SJCRH30 (cell line): ENCODE results near the gene SCN9A. TPM values are rescaled to one million over a fixed set of nuclear protein-coding genes. Genes with fewer than 3 reads are reported as not detected.
"Not testable (repeated sequence)": the region's sequence is repeated elsewhere in the genome, so short reads cannot be mapped to it uniquely, and the experiment has no call there.

Experiments used
- DNase-seq, 2 experiments: peaks; one replicate each; pipeline ENCODE4 v3.0.0-alpha.2; 2015 to 2020
- H3K27ac ChIP-seq: fragments of 250-450 bp; sonication (Bioruptor Pico); 2 replicates; pipeline ENCODE4 v1.5.1; 2020; ENCODE audit warnings: mild to moderate bottlenecking, moderate library complexity
- H3K27me3 ChIP-seq: fragments of 250-450 bp; sonication (Bioruptor Pico); 2 replicates; pipeline ENCODE4 v1.5.1; 2020; ENCODE audit warnings: mild to moderate bottlenecking, moderate library complexity
- H3K36me3 ChIP-seq: fragments of 250-450 bp; sonication (Bioruptor Pico); 2 replicates; pipeline ENCODE4 v1.5.1; 2020; ENCODE audit warnings: mild to moderate bottlenecking, moderate library complexity
- H3K4me1 ChIP-seq: fragments of 250-450 bp; sonication (Bioruptor Pico); 2 replicates; pipeline ENCODE4 v1.5.1; 2020; ENCODE audit warnings: mild to moderate bottlenecking, moderate library complexity
- H3K4me3 ChIP-seq: fragments of 250-450 bp; sonication (Bioruptor Pico); 2 replicates; pipeline ENCODE4 v1.5.1; 2020; ENCODE audit warnings: mild to moderate bottlenecking, moderate library complexity
- H3K9me3 ChIP-seq: fragments of 250-450 bp; sonication (Bioruptor Pico); replicated peaks from 2 replicates; pipeline ENCODE4 v1.5.1; 2020; ENCODE audit warnings: mild to moderate bottlenecking, moderate library complexity
- total RNA-seq: library from RNA; depleted of rRNA; stranded (reverse); fragments of >200 nt; shearing (Covaris generic); gene quantifications from 2 replicates; pipeline ENCODE4 v1.2.3, GENCODE V29; 2014

Gene SCN9A
- total RNA-seq, 1 experiment from 2014 or later = 4.7 TPM

DNA sequence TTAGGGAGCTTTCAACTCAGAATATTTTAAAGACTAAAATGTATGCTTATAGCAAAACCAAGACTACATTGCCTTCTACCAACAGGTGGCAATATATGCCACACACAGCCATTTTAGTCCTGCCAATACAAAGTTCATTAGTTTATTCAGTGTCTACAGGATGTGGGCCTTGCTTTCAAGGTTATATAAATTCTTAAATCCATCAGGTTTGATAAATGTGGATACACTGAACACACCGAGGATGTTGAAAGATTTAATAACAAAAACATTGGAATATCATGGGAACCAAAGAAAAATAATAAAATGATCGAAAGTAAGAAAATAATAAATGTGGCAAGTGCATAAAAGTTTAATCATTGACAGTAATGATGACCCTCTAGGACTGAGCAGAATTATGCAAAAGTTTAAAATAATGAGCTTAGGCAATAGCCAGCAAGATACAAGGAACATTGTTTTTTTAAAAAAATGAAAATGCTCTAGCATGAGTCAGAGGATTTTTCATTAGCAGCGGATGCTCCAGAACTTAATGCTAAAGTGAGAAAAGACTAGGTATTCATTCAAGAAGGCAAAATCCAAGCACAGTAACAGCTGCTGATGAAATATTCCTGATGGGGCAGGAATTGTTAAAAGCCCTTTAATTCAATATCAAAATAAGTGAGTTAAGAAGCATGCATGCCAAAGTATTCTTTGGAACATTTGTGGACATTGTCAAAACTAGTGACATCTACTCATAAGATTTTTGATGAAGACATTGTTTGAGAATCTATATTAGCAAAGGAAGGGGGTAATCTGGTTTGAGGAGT is 14.2 kb downstream of the SCN9A start:
- Histone ChIP-seq H3K9me3 (no peaks in the 10 kb centered on the region), H3K4me1 (peaks cover 8% of the 10 kb centered on the region), H3K27ac (no peak overlapping the region), H3K4me3 (no peak overlapping the region), H3K36me3 (no peaks in the 10 kb centered on the region), H3K27me3 (no peaks in the 10 kb centered on the region)
- peak in 1 of 2 experiments; percentile 37 for DNase-seq

- Histone ChIP-seq H3K27ac (no peak overlapping the region), H3K27me3 (no peaks in the 10 kb centered on the region), H3K4me1 (peaks cover 8% of the 10 kb centered on the region), H3K36me3 (no peaks in the 10 kb centered on the region), H3K9me3 (no peaks in the 10 kb centered on the region), H3K4me3 (no peak overlapping the region)
- no peak for DNase-seq
Observed at GRCh38 chr2:166360906-166361305, 14.8 kb downstream of the SCN9A start.

DNA sequence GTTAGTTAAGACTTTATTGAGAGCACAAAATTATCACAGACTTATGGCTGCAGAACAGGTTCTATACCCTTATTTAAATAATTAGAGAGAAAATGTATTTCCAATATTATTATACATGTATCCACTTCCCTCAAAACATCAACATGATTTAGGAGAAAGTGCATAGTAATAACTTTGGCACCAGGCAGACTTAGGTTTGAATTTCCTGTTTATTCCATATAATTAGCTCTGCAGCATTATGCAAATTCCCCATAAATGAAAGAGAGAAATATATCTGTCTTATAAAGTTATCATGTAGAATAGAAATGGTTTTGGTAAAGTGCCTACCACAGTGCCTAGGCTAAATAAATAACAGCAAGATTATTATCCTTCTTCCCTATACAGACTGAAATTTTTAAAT is 15.3 kb downstream of the SCN9A start:
- no peak for DNase-seq
- H3K4me3 ChIP-seq = no peak overlapping the region
- peaks cover 8% of the 10 kb centered on the region for H3K4me1 ChIP-seq
- H3K36me3 ChIP-seq = no peaks in the 10 kb centered on the region
- no peaks in the 10 kb centered on the region for H3K9me3 ChIP-seq
- no peaks in the 10 kb centered on the region for H3K27me3 ChIP-seq
- no peak overlapping the region for H3K27ac ChIP-seq

- not testable (repeated sequence) for DNase-seq, H3K4me3 ChIP-seq, H3K36me3 ChIP-seq, H3K27me3 ChIP-seq, H3K4me1 ChIP-seq, H3K9me3 ChIP-seq, H3K27ac ChIP-seq
Observed at GRCh38 chr2:166357950-166358321, 17.8 kb downstream of the SCN9A start.

DNA sequence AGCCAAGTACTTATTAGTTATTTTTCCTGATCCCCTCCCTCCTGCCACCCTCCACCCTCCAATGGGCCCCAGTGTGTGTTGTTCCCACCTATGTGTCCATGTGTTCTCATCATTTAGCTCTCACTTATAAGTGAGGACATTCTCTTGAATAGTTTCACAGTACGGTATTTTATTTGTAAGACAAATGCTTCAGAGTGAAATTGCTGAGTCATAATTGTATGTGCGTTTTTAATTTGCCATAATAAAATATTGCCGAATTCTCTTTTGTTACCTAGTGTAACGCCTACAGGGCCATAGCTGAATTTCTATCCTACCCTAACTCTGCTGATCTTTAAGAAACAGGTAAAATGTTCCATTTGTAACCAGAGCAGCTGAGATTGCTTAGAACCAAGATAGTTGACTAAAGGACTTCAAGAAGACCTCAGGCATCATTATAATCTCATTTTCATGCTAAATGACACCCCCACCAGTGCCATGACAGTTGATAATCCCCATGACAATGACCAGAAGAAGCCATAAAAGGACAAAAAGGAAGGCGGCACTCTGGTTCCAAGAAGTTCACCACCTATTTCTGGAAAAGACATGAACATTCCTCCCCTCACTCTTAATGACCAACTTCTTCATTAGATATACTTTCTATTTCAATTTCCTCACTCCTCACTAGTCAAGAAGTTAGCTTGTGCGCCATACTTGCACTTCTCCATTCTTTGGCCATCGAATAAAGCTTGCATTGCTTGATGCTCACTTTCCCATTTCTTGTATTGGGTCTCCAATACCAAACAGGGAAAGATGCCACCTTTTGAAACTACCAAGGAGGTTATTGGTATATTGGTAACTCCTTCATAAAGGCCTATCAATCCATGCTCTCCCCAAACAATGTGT is 18.4 kb downstream of the SCN9A start:
- Histone ChIP-seq H3K27me3 (no peaks in the 10 kb centered on the region), H3K27ac (no peak overlapping the region), H3K9me3 (no peaks in the 10 kb centered on the region), H3K4me3 (no peak overlapping the region), H3K36me3 (no peaks in the 10 kb centered on the region), H3K4me1 (peaks cover 8% of the 10 kb centered on the region; the same call in 1 of the 2 replicates)
- DNase-seq = no peak

DNA sequence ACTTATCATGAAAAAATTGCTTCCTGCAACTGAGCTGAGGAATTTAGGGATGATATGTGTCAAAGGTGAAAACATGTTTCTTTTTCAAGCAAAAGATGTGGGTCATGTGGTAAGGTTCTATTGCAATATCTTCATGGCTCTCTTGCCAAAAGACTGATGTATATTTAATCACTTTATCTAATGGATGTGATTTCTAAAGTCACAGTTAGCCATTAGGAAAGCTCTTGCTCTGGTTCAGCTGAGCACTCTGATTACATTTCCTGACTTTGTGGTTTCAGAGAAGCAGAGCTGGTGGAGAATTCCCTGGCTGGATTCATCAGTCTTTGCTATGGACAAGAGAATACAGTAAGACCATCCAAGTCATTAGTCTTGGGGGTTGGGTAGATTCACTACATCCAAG is 24.4 kb downstream of the SCN9A start:
- DNase-seq = peak; percentile 9 to 48
- H3K27me3 ChIP-seq = no peaks in the 10 kb centered on the region
- H3K27ac ChIP-seq = no peak overlapping the region
- no peaks in the 10 kb centered on the region for H3K36me3 ChIP-seq
- H3K4me3 ChIP-seq = no peak overlapping the region
- no peaks in the 10 kb centered on the region for H3K9me3 ChIP-seq
- H3K4me1 ChIP-seq = peaks cover 6% of the 10 kb centered on the region

- DNase-seq = no peak
Observed at GRCh38 chr2:166350525-166350924, 25.2 kb downstream of the SCN9A start.

GRCh38 chr2:166344286-166345113 is 31.2 kb downstream of the SCN9A start:
- no peaks in the 10 kb centered on the region for H3K36me3 ChIP-seq
- peaks cover 27% of the 10 kb centered on the region for H3K4me1 ChIP-seq
- no peak overlapping the region for H3K4me3 ChIP-seq
- DNase-seq = no peak
- H3K9me3 ChIP-seq = no peaks in the 10 kb centered on the region
- no peak overlapping the region for H3K27ac ChIP-seq
- H3K27me3 ChIP-seq = no peaks in the 10 kb centered on the region

More at GRCh38 chr2:166350525-166350924, 25.2 kb downstream of the SCN9A start:
- Histone ChIP-seq H3K27me3 (no peaks in the 10 kb centered on the region), H3K27ac (no peak overlapping the region), H3K4me1 (peaks cover 6% of the 10 kb centered on the region), H3K4me3 (no peak overlapping the region), H3K36me3 (no peaks in the 10 kb centered on the region), H3K9me3 (no peaks in the 10 kb centered on the region)

DNA sequence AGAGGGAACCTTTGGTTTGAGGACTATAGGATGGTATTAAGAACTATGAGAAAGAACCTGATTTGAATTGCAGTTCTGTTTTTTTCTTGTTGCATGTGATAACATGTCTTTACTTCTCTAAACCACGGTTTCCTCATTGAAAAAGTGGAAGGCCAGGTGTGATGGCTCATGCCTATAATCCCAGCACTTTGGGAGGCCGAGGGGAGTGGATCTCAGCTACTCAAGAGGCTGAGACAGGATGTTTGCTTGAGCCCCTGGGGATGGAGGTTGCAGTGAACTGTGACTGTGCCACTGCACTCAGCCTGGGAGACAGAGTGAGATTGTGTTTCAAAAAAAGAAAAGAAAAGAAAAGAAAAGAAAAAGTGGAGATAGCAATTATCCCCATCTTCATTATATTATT is 32.3 kb downstream of the SCN9A start:
- H3K4me1 ChIP-seq = peaks cover 27% of the 10 kb centered on the region
- no peak overlapping the region for H3K27ac ChIP-seq
- peak; percentile 45 to 63 for DNase-seq
- H3K9me3 ChIP-seq = no peaks in the 10 kb centered on the region
- H3K27me3 ChIP-seq = no peaks in the 10 kb centered on the region
- no peaks in the 10 kb centered on the region for H3K36me3 ChIP-seq
- no peak overlapping the region for H3K4me3 ChIP-seq

- Histone ChIP-seq H3K9me3 (no peaks in the 10 kb centered on the region), H3K4me1 (peaks cover 27% of the 10 kb centered on the region), H3K4me3 (no peak overlapping the region), H3K27me3 (no peaks in the 10 kb centered on the region), H3K27ac (no peak overlapping the region), H3K36me3 (no peaks in the 10 kb centered on the region)
- peak in 1 of 2 experiments; percentile 50 for DNase-seq
Observed at GRCh38 chr2:166341426-166341825, 34.3 kb downstream of the SCN9A start.

GRCh38 chr2:166338831-166339339 is 36.9 kb downstream of the SCN9A start:
- peaks cover 18% of the 10 kb centered on the region for H3K4me1 ChIP-seq
- no peaks in the 10 kb centered on the region for H3K9me3 ChIP-seq
- no peak overlapping the region for H3K27ac ChIP-seq
- no peaks in the 10 kb centered on the region for H3K27me3 ChIP-seq
- no peak overlapping the region for H3K4me3 ChIP-seq
- no peak for DNase-seq
- H3K36me3 ChIP-seq = no peaks in the 10 kb centered on the region

DNA sequence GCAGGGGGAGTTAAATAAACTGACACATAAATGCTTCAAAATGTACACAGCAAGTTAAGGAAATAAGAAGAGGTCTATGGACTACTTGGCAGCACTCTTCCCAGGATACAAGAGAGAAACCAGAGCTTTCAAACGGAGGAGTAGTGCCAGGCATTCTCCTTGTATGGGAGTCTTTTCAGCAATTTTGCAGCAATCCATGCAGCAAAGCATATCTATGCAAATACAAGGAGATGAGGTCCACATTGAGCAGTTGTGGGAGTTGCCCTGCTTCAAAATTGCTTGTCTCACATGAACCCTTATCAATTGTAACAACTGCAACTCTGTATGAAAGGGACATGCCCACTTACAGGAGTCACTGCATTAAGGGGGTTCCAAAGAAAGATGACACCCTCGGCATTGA is 37.8 kb downstream of the SCN9A start:
- Histone ChIP-seq H3K4me3 (no peak overlapping the region), H3K27ac (no peak overlapping the region), H3K36me3 (no peaks in the 10 kb centered on the region), H3K9me3 (no peaks in the 10 kb centered on the region), H3K4me1 (peaks cover 12% of the 10 kb centered on the region), H3K27me3 (no peaks in the 10 kb centered on the region)
- DNase-seq = no peak

GRCh38 chr2:166335284-166335683 is 40.5 kb downstream of the SCN9A start:
- no peaks in the 10 kb centered on the region for H3K9me3 ChIP-seq
- no peak for DNase-seq
- H3K4me1 ChIP-seq = no peaks in the 10 kb centered on the region
- H3K4me3 ChIP-seq = no peak overlapping the region
- no peaks in the 10 kb centered on the region for H3K27me3 ChIP-seq
- H3K27ac ChIP-seq = no peak overlapping the region
- H3K36me3 ChIP-seq = no peaks in the 10 kb centered on the region

- no peaks in the 10 kb centered on the region for H3K36me3 ChIP-seq
- no peaks in the 10 kb centered on the region for H3K4me1 ChIP-seq
- DNase-seq = no peak
- H3K9me3 ChIP-seq = no peaks in the 10 kb centered on the region
- no peaks in the 10 kb centered on the region for H3K27me3 ChIP-seq
- no peak overlapping the region for H3K27ac ChIP-seq
- H3K4me3 ChIP-seq = no peak overlapping the region
Observed at GRCh38 chr2:166334805-166335204, 40.9 kb downstream of the SCN9A start.
